Fibroblast of the conjunctiva (primary cell): Measurements from ENCODE around the gene IPO13.

Source experiments
- DNase-seq: peaks from one replicate; pipeline ENCODE4 v3.0.0-alpha.2; 2010; ENCODE audit warnings: low read depth

IPO13 gene

GRCh38 chr1:44012941-44013609 lies 66.3 kb downstream of the IPO13 start:
- no peak for DNase-seq

DNA sequence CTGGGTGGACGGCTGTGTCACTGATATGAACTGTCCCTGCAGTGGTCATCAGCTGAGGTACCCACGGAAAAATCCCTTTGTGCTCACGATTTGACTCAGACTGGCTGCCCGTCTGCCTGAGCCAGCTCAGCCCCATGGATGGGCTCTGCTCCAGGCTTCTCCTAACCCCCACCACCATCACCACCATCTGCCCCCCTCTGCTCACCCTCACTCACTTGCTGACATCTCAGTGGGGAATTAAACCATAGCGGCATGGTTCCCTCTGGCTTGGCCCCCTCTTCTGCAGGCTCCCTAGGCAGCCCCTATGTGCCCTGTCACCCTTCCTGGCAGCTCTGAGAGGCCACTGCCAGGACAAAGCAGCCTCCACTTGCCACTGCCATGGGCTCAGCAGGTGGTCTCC lies 67.2 kb downstream of the IPO13 start:
- DNase-seq, result no peak

- DNase-seq, result no peak
Observed at GRCh38 chr1:44014365-44015104, 67.8 kb downstream of the IPO13 start.

GRCh38 chr1:44015206-44015605 lies 68.5 kb downstream of the IPO13 start:
- DNase-seq, result no peak

- no peak for DNase-seq
Observed at GRCh38 chr1:44016041-44016889, 69.5 kb downstream of the IPO13 start.

DNA sequence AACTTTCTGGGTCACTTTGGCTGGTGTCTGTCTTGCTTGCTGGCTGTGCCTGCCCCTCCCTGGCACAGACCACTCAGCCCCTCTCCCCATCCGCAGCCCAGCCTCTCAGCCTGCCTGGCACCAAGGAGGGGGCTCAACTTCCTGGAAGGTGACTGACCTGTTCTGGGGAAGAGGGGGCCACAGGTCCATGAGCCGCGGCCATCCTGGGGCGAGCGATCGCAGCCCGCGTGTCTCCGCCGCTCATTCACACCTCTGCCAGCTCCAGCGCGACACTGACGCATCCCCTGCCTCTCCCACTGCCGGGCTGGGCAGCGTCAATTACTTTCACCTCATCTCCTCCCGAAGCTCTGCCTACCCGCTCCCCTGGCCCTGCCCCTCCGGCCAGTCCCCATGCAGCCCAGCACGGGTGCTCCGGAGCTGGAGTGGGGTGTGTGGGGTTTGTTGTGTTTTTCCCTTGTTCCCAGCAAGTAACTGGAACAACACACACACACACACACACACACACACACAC lies 70.2 kb downstream of the IPO13 start:
- no peak for DNase-seq
